SH-SY5Y (cell line): ENCODE measurements around the gene PRKRIP1.

Source experiments
- GATA2 ChIP-seq: IDR thresholded peaks from 2 replicates; pipeline ENCODE4 v1.6.1; 2011; ENCODE audit warnings: mild to moderate bottlenecking, low read depth, low read length
- GATA3 ChIP-seq: IDR thresholded peaks from 2 replicates; pipeline ENCODE4 v1.6.1; 2011; ENCODE audit warnings: low read depth, mild to moderate bottlenecking, low read length, moderate library complexity

DNA sequence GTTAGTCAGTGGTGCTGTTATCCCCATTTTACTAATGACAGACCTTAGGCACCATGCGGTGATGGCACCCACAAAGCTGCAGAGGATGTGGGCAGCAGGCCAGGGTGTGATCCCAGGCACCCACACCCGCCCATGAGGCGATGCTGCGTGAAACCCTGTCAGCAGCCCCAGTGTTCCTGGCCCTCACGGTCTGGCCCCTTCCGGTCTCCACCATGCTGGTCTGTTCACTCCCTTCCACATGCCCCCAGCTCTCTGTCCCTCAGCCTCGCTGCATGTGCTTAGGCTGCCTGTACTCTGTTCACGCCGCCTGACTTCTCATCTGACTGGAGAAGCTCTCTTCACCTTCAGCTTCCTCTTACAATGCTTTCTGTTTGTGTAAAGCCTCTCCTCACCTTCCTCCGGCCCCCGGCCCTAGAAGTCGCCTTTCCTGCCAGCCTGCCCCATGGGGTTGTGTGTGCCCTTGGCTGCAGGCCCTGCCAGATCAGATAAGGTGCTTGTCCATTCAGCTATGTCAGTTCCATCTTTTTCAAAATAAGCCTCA, 19.6 kb downstream of the PRKRIP1 start:
- TF ChIP-seq GATA2 = peak; percentile 94
- no peak; the same call in 1 of the 2 replicates for TF ChIP-seq GATA3
